ENCODE results near the gene KMT5C.

GRCh38 chr19:55384920-55385723, 45.4 kb downstream of the KMT5C start:
- TF ChIP-seq CTCF (IDR thresholded peaks at IDR 0.05), result no peak
- no peak for TF ChIP-seq POLR2AphosphoS5 (IDR thresholded peaks at IDR 0.05)
